ENCODE data around the gene ERBB4.

Gene ERBB4

DNA sequence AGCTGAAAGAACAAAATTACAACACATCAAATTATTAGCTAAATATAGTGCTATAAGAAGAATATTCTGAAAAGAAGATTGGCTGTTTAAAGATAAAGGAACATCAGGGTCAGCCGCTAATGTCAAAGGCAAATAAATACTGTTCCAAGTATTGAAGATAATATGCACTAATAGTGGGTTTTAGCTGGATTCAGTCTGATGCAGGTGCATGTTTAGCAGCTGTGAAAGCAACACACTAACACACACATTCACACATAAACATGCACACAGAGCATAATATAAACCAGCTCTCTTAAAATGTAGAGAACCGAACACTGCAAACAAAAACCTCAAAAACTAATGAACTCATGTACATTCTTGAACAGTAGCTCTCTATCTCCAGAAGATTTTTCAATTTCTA is 634.6 kb downstream of the ERBB4 start:
- DNase-seq (ENCODE audit: insufficient read length, low spot score) = no peak
- TF ChIP-seq TAF1 (IDR thresholded peaks at IDR 0.05; ENCODE audit: low read depth, low read length) (no peak), POLR2AphosphoS5 (IDR thresholded peaks at IDR 0.05; ENCODE audit: low read depth, low read length) (no peak), POU2F2 (IDR thresholded peaks at IDR 0.05; ENCODE audit: low read depth, low read length) (no peak), POLR2A (IDR thresholded peaks at IDR 0.05; ENCODE audit: low read depth, low read length) (no peak)
- FAIRE-seq = no peak

DNA sequence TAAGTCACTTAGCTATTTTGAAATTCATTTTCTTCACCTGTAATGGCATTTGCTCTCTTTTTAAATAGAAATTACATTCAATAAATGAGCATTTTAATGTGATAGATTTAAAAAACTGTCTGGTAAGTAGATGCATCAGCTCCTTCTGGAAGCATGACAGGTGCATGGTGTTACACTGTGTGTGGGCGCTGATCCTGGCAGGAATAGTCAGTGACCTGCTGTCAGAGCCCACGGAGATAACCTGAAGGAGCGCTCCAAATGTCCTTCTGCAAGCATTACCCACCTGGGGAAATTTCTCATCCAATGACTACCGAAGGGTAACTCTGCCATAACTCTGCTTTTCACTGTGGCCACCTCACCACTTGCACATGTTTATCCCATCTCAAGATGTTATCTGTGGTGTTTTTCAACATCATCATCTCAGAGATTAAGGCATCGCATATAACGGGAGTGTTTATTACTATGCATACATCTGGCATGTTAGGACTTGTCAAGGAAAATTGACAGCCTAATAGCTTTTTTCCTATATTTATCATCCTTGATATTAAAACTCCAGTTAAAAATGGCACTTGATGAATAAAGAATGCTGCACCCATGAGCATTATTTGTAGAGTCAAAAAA is 637.3 kb downstream of the ERBB4 start:
- TF ChIP-seq SPI1 (IDR thresholded peaks at IDR 0.05; ENCODE audit: low read depth, low read length) = no peak
- TF ChIP-seq POLR2AphosphoS5 (IDR thresholded peaks at IDR 0.05; ENCODE audit: low read depth, low read length) = no peak
- no peak for TF ChIP-seq POLR2A (IDR thresholded peaks at IDR 0.05; ENCODE audit: low read depth, low read length)
- TF ChIP-seq PAX5 (IDR thresholded peaks at IDR 0.05; ENCODE audit: insufficient read depth, low read length, severe bottlenecking) = no peak
- TF ChIP-seq POU2F2 (IDR thresholded peaks at IDR 0.05; ENCODE audit: low read depth, low read length) = no peak
- no peak for TF ChIP-seq TAF1 (IDR thresholded peaks at IDR 0.05; ENCODE audit: low read depth, low read length)
- DNase-seq (ENCODE audit: insufficient read length, low spot score) (no peak), FAIRE-seq (no peak)

DNA sequence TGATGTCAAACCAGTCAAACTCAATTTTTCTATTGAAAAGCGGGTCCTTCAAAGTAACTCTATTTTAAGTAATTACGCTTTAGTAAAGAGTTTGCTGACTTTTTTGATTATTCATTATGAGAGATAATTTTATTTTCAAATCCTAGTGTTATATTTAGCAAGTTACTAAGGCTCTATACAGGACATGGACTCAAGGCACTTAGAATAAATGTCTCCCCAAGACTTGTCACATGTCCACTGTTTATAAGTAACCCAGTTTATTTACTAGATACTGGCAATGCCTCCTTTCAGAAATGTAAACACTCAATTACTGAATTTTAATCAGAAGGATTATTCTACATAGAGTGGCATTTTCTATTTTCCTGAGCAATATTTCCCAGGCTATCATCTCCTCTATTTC is 638.1 kb downstream of the ERBB4 start:
- no peak for TF ChIP-seq POLR2A (IDR thresholded peaks at IDR 0.05; ENCODE audit: low read depth, low read length)
- no peak for TF ChIP-seq SPI1 (IDR thresholded peaks at IDR 0.05; ENCODE audit: low read depth, low read length)
- no peak for TF ChIP-seq PAX5 (IDR thresholded peaks at IDR 0.05; ENCODE audit: insufficient read depth, low read length, severe bottlenecking)
- DNase-seq (ENCODE audit: insufficient read length, low spot score) (no peak), FAIRE-seq (no peak)

DNA sequence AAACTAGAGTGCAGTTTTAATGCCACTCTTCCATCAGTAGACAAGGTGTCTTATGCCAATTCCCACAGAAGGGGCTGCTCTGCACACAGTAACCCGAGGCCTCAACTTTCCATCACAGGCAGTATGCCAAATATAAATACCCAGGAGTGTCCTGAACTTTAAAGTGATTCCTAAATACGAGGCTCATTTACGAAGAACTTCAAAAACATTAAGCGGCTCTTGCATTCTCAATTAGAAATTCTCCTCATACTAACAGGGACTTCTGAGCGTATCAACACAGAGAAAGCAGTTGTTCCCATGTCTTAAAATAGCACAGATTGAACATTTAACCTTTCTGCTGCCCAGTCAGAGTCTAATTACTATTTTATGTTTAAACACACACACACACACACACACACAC is 638.6 kb downstream of the ERBB4 start:
- no peak for FAIRE-seq
- no peak for DNase-seq (ENCODE audit: insufficient read length, low spot score)
- no peak for TF ChIP-seq POLR2A (IDR thresholded peaks at IDR 0.05; ENCODE audit: low read depth, low read length)
- TF ChIP-seq POLR2AphosphoS5 (IDR thresholded peaks at IDR 0.05; ENCODE audit: low read depth, low read length) = no peak
- TF ChIP-seq POU2F2 (IDR thresholded peaks at IDR 0.05; ENCODE audit: low read depth, low read length) = no peak
- no peak for TF ChIP-seq PAX5 (IDR thresholded peaks at IDR 0.05; ENCODE audit: insufficient read depth, low read length, severe bottlenecking)
- TF ChIP-seq SPI1 (IDR thresholded peaks at IDR 0.05; ENCODE audit: low read depth, low read length) = no peak
- TF ChIP-seq TAF1 (IDR thresholded peaks at IDR 0.05; ENCODE audit: low read depth, low read length) = no peak

DNA sequence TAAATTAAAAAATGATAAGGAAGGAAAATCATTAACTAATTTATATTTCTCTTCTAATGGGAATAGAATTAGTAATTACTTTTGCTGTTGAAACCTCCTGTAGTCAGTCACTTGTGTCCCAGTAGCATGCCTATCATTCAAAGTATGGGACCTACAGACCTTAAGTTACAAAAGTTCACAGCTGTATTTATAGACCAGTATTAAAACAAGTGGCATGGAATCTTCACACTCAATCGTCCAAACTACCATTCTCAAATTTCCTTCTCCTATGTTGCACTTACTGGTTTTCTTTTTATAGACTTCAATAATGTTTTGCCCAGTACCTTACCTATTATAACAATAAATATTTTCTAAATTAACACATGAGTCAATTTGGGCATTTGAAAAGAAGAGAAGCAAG is 639.9 kb downstream of the ERBB4 start:
- no peak for TF ChIP-seq SPI1 (IDR thresholded peaks at IDR 0.05; ENCODE audit: low read depth, low read length)
- DNase-seq (ENCODE audit: insufficient read length, low spot score) (no peak), FAIRE-seq (no peak)

DNA sequence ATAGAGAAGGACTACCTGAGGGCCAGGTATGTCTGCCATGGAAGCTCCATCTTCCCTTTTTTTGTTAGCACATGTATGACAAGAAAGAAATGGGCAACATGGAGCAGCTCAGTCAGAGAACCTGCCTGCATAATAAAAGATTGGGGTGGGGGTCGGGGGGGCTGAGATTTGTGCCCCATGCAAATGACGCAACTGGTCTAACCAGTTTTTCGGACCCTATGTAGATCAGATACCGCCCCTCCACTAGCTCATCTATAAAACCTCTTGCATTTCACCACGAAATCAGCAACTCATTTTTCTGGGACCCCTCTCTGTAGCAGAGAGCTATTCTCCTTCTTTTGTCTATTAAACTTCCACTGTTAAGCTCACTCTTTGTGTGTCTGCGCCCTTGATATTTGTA is 657.2 kb downstream of the ERBB4 start:
- DNase-seq (ENCODE audit: insufficient read length, low spot score) = no peak
- no peak for TF ChIP-seq POLR2AphosphoS5 (IDR thresholded peaks at IDR 0.05; ENCODE audit: low read depth, low read length)
- no peak for TF ChIP-seq PAX5 (IDR thresholded peaks at IDR 0.05; ENCODE audit: insufficient read depth, low read length, severe bottlenecking)
- TF ChIP-seq TAF1 (IDR thresholded peaks at IDR 0.05; ENCODE audit: low read depth, low read length) = no peak
- no peak for TF ChIP-seq POU2F2 (IDR thresholded peaks at IDR 0.05; ENCODE audit: low read depth, low read length)
- no peak for TF ChIP-seq POLR2A (IDR thresholded peaks at IDR 0.05; ENCODE audit: low read depth, low read length)
- no peak for TF ChIP-seq SPI1 (IDR thresholded peaks at IDR 0.05; ENCODE audit: low read depth, low read length)
- FAIRE-seq = no peak

DNA sequence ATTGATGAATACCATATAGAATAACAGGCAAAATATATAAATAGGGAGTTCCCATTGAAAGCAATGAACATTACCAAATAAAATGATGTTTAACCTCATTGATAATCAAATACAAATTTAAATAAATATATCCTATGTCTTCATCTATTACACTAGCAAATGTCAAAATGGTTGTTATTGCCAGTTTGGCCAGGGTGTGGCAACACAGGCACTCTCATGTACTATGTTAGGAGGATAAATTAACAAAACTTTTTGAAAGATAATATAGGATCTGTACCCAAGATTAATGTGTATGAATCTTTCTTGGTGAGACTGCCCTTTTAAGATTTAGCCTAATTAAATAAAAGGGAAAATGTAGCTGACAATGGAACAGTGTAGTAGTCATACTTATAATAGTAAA is 659.3 kb downstream of the ERBB4 start:
- no peak for FAIRE-seq
- TF ChIP-seq SPI1 (IDR thresholded peaks at IDR 0.05; ENCODE audit: low read depth, low read length) (no peak), POU2F2 (IDR thresholded peaks at IDR 0.05; ENCODE audit: low read depth, low read length) (no peak), TAF1 (IDR thresholded peaks at IDR 0.05; ENCODE audit: low read depth, low read length) (no peak), PAX5 (IDR thresholded peaks at IDR 0.05; ENCODE audit: insufficient read depth, low read length, severe bottlenecking) (no peak), POLR2A (IDR thresholded peaks at IDR 0.05; ENCODE audit: low read depth, low read length) (no peak), POLR2AphosphoS5 (IDR thresholded peaks at IDR 0.05; ENCODE audit: low read depth, low read length) (no peak)
- DNase-seq (ENCODE audit: insufficient read length, low spot score) = no peak

DNA sequence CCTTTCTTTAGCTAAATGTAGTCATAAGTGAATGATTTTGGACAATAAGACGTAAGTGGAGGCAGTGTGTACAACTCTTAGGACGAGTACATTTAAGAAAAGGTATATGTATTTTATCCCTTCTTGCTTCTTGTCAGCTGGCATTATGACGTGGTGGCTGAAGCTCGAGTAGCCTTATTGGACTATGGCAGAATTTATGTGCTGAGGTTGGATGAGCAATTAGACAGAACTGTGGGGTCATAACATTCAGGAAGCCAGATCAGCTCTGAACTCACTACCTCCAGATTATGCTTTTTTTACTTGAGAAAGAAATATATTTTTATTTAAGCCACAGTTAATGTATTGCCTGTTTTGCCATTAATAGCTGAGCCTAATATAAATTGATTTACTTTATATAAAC is 661.5 kb downstream of the ERBB4 start:
- no peak for FAIRE-seq
- no peak for TF ChIP-seq TAF1 (IDR thresholded peaks at IDR 0.05; ENCODE audit: low read depth, low read length)
- DNase-seq (ENCODE audit: insufficient read length, low spot score) = no peak

DNA sequence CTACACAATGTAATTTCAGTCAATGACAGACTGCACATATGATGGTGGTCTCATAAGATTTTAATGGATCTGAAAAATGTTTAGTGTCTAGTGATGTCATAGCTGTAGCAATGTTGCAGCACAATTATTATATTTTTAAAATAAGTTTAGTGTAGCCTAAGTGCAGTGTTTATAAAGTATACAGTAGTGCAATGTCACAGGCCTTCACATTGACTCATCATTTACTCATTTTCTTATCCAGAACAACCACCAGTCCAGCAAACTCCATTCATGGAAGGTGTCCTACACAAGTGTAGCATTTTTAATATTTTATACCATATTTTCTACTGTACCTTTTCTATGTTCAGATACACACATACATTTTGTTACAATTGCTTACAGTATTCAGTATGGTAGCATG is 663.1 kb downstream of the ERBB4 start:
- DNase-seq (ENCODE audit: insufficient read length, low spot score) (no peak), FAIRE-seq (no peak)
- TF ChIP-seq TAF1 (IDR thresholded peaks at IDR 0.05; ENCODE audit: low read depth, low read length) = no peak
- no peak for TF ChIP-seq POLR2A (IDR thresholded peaks at IDR 0.05; ENCODE audit: low read depth, low read length)
- no peak for TF ChIP-seq POLR2AphosphoS5 (IDR thresholded peaks at IDR 0.05; ENCODE audit: low read depth, low read length)
- TF ChIP-seq PAX5 (IDR thresholded peaks at IDR 0.05; ENCODE audit: insufficient read depth, low read length, severe bottlenecking) = no peak
- TF ChIP-seq SPI1 (IDR thresholded peaks at IDR 0.05; ENCODE audit: low read depth, low read length) = no peak
- TF ChIP-seq POU2F2 (IDR thresholded peaks at IDR 0.05; ENCODE audit: low read depth, low read length) = no peak

DNA sequence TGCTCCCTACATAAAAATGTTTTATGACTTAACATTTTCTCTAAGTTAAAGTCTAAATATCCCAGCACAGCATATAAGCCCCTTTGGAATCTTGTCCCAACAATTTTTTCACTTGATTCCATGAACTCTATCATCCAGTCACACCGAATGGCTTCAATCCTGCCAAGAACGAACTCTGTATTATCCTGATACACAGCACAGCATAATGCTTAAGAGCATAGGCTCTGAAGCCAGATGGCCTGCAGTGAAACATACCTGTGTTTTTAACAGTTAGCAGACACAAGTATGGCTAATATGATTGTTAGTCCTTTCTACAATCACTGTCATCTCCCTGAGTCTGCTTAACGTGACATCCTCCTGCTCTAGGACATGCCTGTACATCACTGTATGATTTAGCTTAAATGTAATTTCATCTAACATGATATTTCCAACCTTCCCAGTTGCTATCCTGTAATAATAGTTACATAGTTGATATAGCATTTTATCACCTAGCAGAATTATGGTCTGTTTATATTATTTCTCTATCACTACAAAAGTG is 669.5 kb downstream of the ERBB4 start:
- DNase-seq (ENCODE audit: insufficient read length, low spot score) (no peak), FAIRE-seq (peak; percentile 38)
- TF ChIP-seq POU2F2 (IDR thresholded peaks at IDR 0.05; ENCODE audit: low read depth, low read length) (no peak), POLR2A (IDR thresholded peaks at IDR 0.05; ENCODE audit: low read depth, low read length) (no peak)

All from GM12891 (cell line).